ENCODE measurements around the gene SNRK.

The SNRK gene

DNA sequence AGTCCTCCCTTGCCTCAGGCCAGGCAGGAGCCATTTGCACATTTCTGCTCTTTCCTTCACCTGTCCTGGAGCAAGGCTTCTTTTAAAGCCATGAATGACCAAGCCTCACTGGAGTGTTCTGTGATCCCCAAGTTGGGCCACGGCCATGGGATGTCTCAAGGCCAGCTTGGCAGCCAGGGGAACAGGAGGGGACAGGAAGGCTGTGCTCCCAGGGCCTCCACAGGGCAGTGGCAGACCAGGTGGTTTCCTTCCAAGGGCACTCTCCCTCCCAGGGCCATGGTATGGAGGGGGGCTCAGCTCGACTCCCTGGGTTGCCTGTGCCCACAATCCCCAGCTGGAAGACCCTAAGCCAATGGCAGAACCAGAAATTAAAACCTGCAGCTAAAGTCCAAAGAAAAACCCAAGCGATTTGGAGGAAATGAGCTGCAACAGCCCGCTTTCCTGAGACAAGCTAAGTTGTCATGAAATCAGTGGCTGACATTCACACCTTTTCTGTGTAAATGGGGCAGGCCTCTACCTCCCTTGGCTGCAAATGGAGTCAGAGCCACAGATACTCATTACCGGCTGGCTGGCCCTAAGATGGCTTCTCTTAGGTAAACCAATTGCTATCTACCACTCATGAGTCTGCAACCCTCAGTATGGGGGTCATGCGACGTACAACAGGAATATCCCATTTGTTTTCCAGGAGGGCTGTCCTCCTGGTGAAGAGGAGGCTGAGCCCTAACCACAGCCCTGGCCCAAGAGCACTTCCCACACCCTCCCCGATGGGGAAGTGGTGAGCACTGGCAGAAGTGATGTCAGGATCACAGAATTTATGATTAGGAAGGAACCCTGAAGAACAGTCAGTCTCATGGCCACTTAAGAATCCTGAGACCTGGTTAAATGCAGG is 83.3 kb downstream of the SNRK start:
- DNase-seq (ENCODE audit: low read depth in 1 of 2, low spot score in 1 of 2): no peak

- no peak for DNase-seq (ENCODE audit: low read depth in 1 of 2, low spot score in 1 of 2)
These were observed 84.1 kb downstream of the SNRK start for GRCh38 chr3:43370293-43370980.

DNA sequence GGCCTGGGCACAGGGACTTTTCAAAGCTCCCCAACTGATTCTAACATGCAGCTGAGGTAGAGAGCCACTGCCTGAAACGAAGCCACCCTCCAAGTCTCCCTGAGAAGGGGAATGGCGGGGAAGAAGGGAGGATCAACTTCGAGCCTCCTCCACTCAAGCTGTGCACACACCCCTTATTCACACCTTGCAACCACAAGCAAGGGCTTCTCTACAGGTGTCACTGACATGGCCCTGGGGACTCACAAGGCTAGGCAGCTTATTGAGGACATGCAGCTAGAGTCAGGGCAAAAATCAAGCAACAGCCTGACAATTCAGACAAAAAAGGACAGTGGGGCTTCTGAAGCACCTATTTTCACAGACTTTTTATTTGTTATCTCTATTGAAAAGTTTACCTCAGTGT is 85.2 kb downstream of the SNRK start:
- no peak for DNase-seq (ENCODE audit: low read depth in 1 of 2, low spot score in 1 of 2)

- DNase-seq (ENCODE audit: low read depth in 1 of 2, low spot score in 1 of 2): no peak
These were observed 85.8 kb downstream of the SNRK start for GRCh38 chr3:43372007-43372740.

GRCh38 chr3:43372809-43373559 is 86.6 kb downstream of the SNRK start:
- no peak for DNase-seq (ENCODE audit: low read depth in 1 of 2, low spot score in 1 of 2)

- no peak for DNase-seq (ENCODE audit: low read depth in 1 of 2, low spot score in 1 of 2)
These were observed 87.2 kb downstream of the SNRK start for GRCh38 chr3:43373560-43373928.

DNA sequence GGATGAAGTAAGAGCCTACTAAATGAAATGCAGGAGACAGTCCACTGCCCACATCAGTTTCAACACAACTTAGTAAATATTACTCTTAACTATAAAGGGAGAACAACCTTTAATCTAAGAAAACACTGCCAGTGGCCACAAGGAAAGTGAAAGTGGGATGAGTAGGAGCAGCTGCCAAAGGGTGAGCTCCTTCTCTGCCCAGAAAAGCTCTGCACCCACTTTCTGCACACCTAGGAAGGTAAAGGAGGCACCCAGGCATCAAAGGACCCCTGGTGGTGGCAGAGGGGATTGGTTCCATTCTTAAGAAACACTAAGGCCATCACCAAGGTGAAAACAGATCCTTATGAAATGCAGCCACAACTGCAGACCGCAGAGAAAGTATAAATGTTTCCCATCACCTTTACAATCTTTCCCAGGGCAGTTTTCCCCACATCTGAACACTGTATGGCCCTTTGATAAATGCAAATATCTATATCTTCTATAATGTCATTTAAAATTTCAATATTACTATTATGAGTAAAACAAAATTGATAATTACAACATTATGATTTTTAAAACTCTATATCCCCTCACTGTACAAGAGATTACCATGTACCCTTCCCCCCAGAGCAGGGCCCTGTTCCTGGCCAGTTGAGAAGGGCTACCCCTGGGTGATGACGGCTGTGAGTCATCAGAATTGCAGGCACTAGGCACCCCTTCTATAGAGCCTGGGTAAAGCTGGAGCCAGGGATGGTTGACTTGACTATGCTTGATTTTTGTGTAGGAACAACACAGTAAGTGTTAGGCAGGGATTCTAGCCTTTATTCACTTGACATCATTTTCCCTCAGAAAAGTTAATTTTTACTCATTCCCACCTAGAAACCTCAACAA is 92.0 kb downstream of the SNRK start:
- peak; percentile 34 to 51 for DNase-seq (ENCODE audit: low read depth in 1 of 2, low spot score in 1 of 2)

GRCh38 chr3:43379343-43379742 is 93.0 kb downstream of the SNRK start:
- no peak for DNase-seq (ENCODE audit: low read depth in 1 of 2, low spot score in 1 of 2)

GRCh38 chr3:43388175-43388574 is 101.8 kb downstream of the SNRK start:
- DNase-seq (ENCODE audit: low read depth in 1 of 2, low spot score in 1 of 2): no peak

DNA sequence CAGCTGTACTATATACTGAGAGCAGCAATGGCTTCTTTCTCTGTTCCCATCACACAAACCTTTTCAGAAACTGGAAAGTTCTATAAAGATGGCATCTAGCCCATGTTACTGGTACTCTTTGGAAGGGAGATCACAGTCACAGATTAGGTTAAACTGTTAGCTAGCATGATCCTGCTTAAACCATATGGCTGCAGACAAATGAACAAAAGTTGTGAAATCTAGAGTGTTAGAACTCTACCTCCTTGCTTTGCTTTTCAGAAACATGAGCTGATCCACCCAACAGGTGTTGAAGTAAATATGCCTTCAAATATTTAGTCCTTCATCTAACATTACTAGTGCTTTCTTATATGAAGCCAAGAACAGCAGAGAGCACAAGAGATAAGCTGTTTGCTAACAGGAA is 102.6 kb downstream of the SNRK start:
- no peak for DNase-seq (ENCODE audit: low read depth in 1 of 2, low spot score in 1 of 2)

- peak; percentile 20 to 51 for DNase-seq (ENCODE audit: low read depth in 1 of 2, low spot score in 1 of 2)
These were observed 103.3 kb downstream of the SNRK start for GRCh38 chr3:43389388-43390254.

DNA sequence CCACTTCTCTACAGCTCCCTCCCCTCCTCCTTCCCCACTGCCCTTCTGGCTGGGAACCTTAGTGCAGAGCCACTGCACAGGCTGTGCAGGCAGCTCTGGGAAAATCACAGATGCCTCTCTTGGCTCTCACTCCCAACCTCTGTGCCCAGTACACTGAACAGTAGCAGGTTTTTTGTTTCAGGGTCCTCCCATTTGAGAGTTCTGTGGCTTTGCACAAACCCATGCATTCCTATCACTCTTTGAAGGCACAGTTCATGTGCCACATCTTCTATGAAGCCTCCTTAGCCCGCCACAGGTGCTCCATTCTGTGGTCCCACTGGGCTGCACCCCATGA is 103.9 kb downstream of the SNRK start:
- no peak for DNase-seq (ENCODE audit: low read depth in 1 of 2, low spot score in 1 of 2)

DNA sequence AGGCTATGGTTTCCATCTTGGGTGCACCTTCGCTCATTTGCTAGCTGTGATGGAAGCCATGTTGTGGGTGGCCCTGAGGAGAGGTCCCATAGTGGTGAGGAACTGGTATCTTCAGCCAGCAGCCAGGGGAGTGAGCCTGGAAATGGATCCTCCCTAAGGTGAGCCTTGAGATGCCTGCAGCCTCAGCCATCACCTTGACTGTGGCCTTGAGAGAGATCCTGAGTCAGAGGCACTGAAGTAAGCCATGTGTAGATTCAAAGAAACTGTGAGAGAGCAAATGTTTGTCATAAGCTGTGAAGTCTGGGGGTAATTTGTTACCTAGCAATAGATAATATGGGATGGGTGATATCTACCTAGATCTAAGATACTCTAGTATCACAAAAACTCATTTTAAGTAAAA is 105.3 kb downstream of the SNRK start:
- no peak for DNase-seq (ENCODE audit: low read depth in 1 of 2, low spot score in 1 of 2)

- DNase-seq (ENCODE audit: low read depth in 1 of 2, low spot score in 1 of 2): no peak
These were observed 107.8 kb downstream of the SNRK start for GRCh38 chr3:43394041-43394554.

GRCh38 chr3:43399034-43399433 is 112.7 kb downstream of the SNRK start:
- no peak for DNase-seq (ENCODE audit: low read depth in 1 of 2, low spot score in 1 of 2)

DNA sequence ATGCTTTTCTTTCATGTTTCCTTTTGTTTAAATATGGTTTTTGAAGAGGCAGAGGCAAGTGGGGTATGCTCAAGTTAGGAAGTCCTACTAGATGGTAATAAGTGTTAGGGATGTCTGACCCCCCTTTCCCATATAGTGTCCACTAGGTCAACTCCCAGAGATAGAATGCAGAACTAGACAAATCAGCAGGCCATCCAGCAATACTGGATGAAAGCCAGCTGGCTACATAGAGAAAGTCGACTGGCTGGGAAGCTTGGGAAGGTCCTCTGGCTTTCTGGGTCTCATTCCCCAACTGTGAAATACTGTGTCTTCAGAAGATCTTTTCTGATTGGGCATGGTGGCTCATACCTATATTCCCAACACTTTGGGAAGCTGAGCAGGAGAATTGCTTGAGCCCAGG is 113.8 kb downstream of the SNRK start:
- no peak for DNase-seq (ENCODE audit: low read depth in 1 of 2, low spot score in 1 of 2)
